HCT116 (cell line): ENCODE measurements around the gene ITLN1.

Experiments used
- EZH2 ChIP-seq: fragments of 200-600 bp; sonication (generic); IDR thresholded peaks from 2 replicates; pipeline ENCODE4 v1.6.1; 2017; ENCODE audit warnings: antibody characterized with exemption, mixed run types
- EZH2phosphoT487 ChIP-seq: fragments of 200-600 bp; IDR thresholded peaks from 2 replicates; pipeline ENCODE4 v1.6.1; 2018; ENCODE audit warnings: antibody characterized with exemption, borderline replicate concordance
- POLR2A ChIP-seq: IDR thresholded peaks from 2 replicates; pipeline ENCODE4 v1.7.0; 2011; ENCODE audit warnings: borderline replicate concordance; ENCODE audit not compliant: insufficient read depth, insufficient read length; ENCODE audit errors: extremely low read depth
- ZFX ChIP-seq: fragments of 450-650 bp; IDR thresholded peaks from 2 replicates; pipeline ENCODE4 v1.6.1; 2017
- ZNF274 ChIP-seq: fragments of 200-500 bp; sonication (Bioruptor generic); IDR thresholded peaks from 2 replicates; pipeline ENCODE4 v1.6.1; 2014; ENCODE audit warnings: mild to moderate bottlenecking, low read depth, low read length, inconsistent platforms
- TF ChIP-seq, protein P1 (sequence below), 3 experiments: fragments of 200-600 bp in 1 of 3; sonication (generic) in 1 of 3; IDR thresholded peaks in 2 of 3; conservative IDR thresholded peaks in 1 of 3; 2 replicates each; pipeline ENCODE4 v1.5.1; 2012 to 2017; ENCODE audit warnings: low read depth in 2 of 3, low read length in 2 of 3, antibody characterized with exemption in 1 of 3, borderline replicate concordance in 1 of 3, control low read depth in 1 of 3, mild to moderate bottlenecking in 1 of 3, mixed read lengths in 1 of 3, mixed run types in 1 of 3, moderate library complexity in 1 of 3; ENCODE audit not compliant: insufficient read depth in 1 of 3
- TF ChIP-seq, protein P2 (sequence below): IDR thresholded peaks from 2 replicates; pipeline ENCODE4 v1.6.1; 2012

DNA sequence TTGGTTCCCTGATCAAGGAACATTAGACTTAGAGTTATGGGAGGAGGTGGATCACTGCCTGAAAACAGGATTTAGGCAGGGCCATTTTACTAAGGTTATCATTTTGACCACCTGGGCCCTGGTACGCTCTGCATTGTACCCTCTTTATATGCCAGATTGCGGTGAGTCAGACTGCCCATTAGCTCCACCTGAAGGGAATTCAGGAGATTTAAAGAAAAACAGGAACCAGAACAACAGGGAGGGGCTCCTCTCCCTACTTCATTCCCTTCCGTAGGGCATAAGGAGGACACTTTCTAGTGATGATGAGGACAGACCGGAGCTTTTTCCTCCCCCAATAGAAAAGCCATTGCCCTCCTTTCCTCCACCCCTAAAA lies 20.6 kb upstream of the ITLN1 start:
- TF ChIP-seq, protein P1, sequence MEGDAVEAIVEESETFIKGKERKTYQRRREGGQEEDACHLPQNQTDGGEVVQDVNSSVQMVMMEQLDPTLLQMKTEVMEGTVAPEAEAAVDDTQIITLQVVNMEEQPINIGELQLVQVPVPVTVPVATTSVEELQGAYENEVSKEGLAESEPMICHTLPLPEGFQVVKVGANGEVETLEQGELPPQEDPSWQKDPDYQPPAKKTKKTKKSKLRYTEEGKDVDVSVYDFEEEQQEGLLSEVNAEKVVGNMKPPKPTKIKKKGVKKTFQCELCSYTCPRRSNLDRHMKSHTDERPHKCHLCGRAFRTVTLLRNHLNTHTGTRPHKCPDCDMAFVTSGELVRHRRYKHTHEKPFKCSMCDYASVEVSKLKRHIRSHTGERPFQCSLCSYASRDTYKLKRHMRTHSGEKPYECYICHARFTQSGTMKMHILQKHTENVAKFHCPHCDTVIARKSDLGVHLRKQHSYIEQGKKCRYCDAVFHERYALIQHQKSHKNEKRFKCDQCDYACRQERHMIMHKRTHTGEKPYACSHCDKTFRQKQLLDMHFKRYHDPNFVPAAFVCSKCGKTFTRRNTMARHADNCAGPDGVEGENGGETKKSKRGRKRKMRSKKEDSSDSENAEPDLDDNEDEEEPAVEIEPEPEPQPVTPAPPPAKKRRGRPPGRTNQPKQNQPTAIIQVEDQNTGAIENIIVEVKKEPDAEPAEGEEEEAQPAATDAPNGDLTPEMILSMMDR (IDR thresholded peaks at IDR 0.05 in 2 of 3, conservative IDR thresholded peaks at IDR 0.05 in 1 of 3; ENCODE audit: borderline replicate concordance in 1 of 3, insufficient read depth in 1 of 3, low read depth in 2 of 3, low read length in 2 of 3) = no peak
- TF ChIP-seq EZH2phosphoT487 (no peak), POLR2A (no peak), EZH2 (no peak), ZNF274 (no peak), ZFX (no peak)
- TF ChIP-seq, protein P2, sequence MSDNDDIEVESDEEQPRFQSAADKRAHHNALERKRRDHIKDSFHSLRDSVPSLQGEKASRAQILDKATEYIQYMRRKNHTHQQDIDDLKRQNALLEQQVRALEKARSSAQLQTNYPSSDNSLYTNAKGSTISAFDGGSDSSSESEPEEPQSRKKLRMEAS = no peak
